ENCODE results near the gene TMCC2. TPM values are rescaled to one million over a fixed set of nuclear protein-coding genes. Genes with fewer than 3 reads are reported as not detected.

The TMCC2 gene
- total RNA-seq, 1 donor from 2014 or later: 2.8 TPM

Other genes with a start within 250 kb of the TMCC2 start
- gene CNTN2, start 184.7 kb upstream of the TMCC2 start, total RNA-seq: 0.78 TPM
- gene TMEM81, start 143.5 kb upstream of the TMCC2 start, total RNA-seq: 3.8 TPM
- gene RBBP5, start 106.0 kb upstream of the TMCC2 start, total RNA-seq: 16.9 TPM
- 12.4 TPM for gene DSTYK, start 16.2 kb upstream of the TMCC2 start, total RNA-seq
- 6.7 TPM for gene NUAK2, start 93.8 kb downstream of the TMCC2 start, total RNA-seq
- 2.2 TPM for gene KLHDC8A, start 129.0 kb downstream of the TMCC2 start, total RNA-seq
- gene LEMD1, start 194.1 kb downstream of the TMCC2 start, total RNA-seq: 1.0 TPM
- 0.81 TPM for gene BLACAT1, start 228.1 kb downstream of the TMCC2 start, total RNA-seq

Measured in mucosa of gallbladder (tissue), 1 donor.